AG09309 (cell line): ENCODE measurements around the gene VEZF1.
A peak's percentile ranks its signal among the peaks of the same experiment; 100 is the strongest.

ENCODE experiments used
- DNase-seq: peaks from one replicate; pipeline ENCODE4 v3.0.0-alpha.2; 2010; ENCODE audit warnings: low read depth
- H3K4me3 ChIP-seq: 2 replicates; pipeline ENCODE4 v1.5.1; 2011; ENCODE audit warnings: mild to moderate bottlenecking, low read depth, low read length, moderate library complexity; ENCODE audit not compliant: control insufficient read depth
- TF ChIP-seq, protein P1 (sequence below): IDR thresholded peaks from 2 replicates; pipeline ENCODE4 v1.5.1; 2011; ENCODE audit warnings: mild to moderate bottlenecking, low read depth, low read length, inconsistent platforms; ENCODE audit not compliant: insufficient read depth, control insufficient read depth; ENCODE audit errors: missing control alignments

Gene VEZF1

DNA sequence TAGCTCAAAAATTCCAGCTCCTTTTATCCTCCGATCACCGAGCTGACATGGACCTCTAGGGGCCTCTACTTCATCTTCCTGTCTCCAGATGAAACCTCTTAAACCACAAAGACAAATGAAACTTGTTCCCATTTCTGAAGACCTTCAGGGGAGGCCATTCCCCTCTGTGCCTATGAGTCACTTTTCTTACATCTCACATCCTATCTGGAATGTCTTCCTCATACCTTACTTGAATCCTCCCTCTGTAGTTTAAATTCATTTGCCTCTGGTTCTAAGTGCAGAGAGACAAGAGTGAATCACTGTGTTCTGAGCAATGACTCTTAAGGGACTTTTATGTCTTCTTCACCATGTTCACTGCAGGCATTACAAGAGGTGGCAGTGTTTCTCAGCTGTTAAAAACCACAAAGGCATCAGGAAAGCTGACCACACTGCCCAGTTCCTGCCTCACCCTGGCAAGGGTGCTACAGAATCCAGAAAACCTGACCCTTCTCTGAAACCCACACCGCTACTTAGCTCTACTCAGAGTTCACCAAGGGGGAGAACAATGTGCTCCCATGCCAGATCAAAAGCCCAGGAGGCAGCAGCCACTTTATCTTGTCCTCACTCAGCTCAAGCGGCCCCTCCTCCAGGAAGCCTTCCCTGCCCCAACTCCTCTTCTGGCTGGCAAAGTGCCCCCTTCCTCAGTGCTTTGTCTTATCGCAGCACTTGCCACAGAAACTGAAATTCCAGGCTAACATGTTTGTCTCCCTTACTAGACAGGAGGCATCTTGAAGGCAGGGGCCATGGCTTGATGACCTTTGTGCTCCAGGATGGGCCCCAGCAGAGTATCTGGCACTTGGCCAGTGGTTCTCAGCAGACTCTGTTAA is 39.3 kb downstream of the VEZF1 start:
- H3K4me3 ChIP-seq = no peak overlapping the region
- peak; percentile 98 for DNase-seq
- TF ChIP-seq, protein P1, sequence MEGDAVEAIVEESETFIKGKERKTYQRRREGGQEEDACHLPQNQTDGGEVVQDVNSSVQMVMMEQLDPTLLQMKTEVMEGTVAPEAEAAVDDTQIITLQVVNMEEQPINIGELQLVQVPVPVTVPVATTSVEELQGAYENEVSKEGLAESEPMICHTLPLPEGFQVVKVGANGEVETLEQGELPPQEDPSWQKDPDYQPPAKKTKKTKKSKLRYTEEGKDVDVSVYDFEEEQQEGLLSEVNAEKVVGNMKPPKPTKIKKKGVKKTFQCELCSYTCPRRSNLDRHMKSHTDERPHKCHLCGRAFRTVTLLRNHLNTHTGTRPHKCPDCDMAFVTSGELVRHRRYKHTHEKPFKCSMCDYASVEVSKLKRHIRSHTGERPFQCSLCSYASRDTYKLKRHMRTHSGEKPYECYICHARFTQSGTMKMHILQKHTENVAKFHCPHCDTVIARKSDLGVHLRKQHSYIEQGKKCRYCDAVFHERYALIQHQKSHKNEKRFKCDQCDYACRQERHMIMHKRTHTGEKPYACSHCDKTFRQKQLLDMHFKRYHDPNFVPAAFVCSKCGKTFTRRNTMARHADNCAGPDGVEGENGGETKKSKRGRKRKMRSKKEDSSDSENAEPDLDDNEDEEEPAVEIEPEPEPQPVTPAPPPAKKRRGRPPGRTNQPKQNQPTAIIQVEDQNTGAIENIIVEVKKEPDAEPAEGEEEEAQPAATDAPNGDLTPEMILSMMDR = no peak

DNA sequence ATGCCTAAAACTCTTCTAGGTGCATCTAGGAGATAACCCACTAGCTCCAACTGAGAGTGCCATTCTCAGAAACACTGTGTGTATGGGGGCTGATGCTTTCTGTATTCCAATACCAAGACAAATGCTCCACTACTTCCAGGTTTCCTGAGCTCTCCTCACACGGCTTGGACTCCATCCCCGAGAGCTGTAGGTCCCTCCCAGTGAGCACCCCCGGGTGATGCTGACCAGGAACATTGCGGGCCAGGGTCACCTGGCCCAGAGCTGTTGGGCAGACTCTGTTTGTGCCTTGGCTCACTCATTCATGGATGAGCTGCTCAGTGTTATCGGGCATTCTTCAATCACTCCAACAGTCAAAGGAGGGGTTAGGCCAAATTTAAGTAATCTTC is 39.9 kb downstream of the VEZF1 start:
- TF ChIP-seq, protein P1 = no peak
- peak overlapping the region; percentile 14; the same call in 1 of the 2 replicates for H3K4me3 ChIP-seq
- DNase-seq = no peak

DNA sequence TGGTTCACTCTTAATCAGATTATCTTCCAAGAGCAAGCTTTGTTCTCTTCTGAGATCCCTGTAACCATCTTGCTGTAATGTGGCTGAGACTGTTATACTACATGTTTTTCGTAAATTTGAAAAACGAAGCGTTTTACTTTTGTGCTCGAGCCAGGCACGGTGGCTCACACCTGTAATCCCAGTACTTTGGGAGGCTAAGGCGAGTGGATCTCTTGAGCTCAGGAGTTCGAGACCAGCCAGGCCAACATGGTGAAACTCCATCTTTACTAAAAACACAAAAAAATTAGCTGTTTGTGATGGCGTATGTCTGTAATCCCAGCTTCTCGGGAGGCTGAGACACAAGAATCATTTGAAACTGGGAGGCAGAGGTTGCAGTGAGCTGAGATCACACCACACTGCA is 40.7 kb downstream of the VEZF1 start:
- no peak for DNase-seq
- TF ChIP-seq, protein P1 = no peak
- H3K4me3 ChIP-seq = peak overlapping the region; percentile 37; the same call in 1 of the 2 replicates

DNA sequence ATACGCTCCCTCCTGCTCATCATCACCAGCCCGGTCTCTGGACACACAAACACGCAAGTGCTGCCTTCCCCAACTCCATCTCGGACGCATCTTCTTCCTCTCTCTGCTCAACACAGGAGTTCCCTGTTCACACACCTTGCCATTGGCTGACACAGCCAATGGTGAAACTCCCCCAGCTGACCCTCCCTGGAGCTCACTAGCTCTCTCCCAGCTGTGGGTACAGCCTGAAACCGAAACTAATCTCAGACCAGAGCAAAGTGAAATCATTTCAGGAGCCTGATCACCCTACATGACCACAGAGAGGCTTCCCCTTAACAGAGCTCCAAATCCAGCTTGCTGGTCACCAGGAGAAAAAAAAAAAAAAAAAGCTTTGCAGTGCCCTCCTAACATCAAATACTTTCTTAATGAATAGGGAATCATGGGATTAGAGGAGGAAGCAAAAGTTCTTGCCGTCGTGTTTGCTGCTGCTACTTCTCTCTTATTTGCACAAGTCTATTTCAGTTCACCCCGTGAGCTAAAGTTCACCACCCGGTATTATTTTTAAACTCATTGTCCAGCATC is 41.2 kb downstream of the VEZF1 start:
- DNase-seq = no peak
- peak overlapping the region; percentile 37 for H3K4me3 ChIP-seq
- TF ChIP-seq, protein P1 = no peak

DNA sequence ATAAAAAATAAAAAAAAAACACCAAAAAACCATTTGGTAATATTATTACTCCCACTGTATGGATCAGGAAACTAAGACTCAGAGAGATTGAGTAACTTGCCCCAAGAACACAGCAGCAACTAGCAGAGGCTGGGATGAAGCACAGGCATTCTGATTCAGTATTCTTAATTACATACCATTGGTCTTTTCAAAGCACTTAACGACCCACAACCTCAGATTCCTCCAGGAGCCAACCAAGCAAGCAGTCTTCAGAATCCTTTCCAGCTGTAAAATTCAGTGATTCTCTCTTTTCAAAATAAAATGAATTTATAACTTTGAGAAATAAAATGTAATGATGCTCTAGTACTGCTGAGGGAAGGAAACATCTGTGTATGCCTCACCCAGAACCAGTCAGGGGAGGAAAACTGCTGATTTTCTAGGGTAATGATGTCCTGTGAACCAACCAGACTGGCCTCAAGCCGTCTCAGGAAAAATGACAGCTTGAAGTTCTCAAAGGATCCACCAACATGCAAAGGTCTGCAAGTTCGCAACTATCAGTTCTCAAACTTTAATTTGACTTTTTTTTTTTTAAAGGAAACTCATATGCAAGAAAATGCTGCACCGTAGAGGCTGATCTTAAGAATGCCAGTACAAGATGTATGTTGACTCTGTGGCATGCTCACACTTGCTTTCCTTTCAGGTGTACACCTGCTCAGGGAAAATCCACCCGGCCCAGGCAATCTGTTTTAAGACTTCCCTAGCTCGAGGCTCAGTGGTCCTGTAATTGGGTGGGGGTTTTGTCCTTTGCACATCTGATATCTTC is 41.9 kb downstream of the VEZF1 start:
- TF ChIP-seq, protein P1 = no peak
- DNase-seq = no peak
- peak overlapping the region; percentile 37 for H3K4me3 ChIP-seq

DNA sequence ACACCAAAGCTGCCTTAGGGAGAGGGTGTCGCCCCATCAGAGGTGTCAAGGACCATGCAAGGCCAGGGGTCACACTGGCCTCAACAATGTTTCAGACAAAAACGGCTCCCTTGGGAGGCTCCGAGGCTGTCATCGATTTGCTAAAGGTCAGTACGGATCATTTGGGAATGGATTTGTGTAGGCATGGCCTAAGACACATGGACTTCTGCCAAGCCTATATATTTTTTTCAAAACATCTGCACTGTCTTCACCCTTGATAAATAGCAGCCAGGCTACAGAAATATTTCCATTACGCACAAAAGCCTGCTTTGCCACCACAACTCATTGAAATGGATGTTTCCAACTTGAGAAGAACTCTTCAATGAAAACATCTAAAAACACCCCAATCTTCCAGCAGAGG is 43.1 kb downstream of the VEZF1 start:
- DNase-seq = no peak
- TF ChIP-seq, protein P1 = no peak

More for the DNA sequence above, 43.1 kb downstream of the VEZF1 start:
- no peak overlapping the region for H3K4me3 ChIP-seq
